HTR-8/SVneo (cell line): ENCODE results near the gene OR6J1.
A peak's percentile ranks its signal among the peaks of the same experiment; 100 is the strongest.
"Not testable (repeated sequence)": the region's sequence is repeated elsewhere in the genome, so short reads cannot be mapped to it uniquely, and the experiment has no call there.

ENCODE experiments used
- DNase-seq: peaks from one replicate; pipeline ENCODE4 v3.0.0; 2011; ENCODE audit warnings: low spot score, mixed read lengths; ENCODE audit not compliant: insufficient read length
- FAIRE-seq: peaks from 2 replicates; lab custom pipeline; 2011; peaks lifted over from hg19 to GRCh38; lab: Jason Lieb, UNC

The OR6J1 gene

GRCh38 chr14:22653012-22653621, 9.0 kb upstream of the OR6J1 start:
- FAIRE-seq (no peak), DNase-seq (peak; percentile 64)

GRCh38 chr14:22651586-22651985, 7.4 kb upstream of the OR6J1 start:
- DNase-seq (no peak), FAIRE-seq (no peak)

- DNase-seq (no peak), FAIRE-seq (no peak)
These were observed 6.9 kb upstream of the OR6J1 start for GRCh38 chr14:22650960-22651521.

GRCh38 chr14:22650046-22650739, 6.0 kb upstream of the OR6J1 start:
- DNase-seq (no peak), FAIRE-seq (no peak)

GRCh38 chr14:22648506-22648905, 4.4 kb upstream of the OR6J1 start:
- DNase-seq (no peak), FAIRE-seq (no peak)

- DNase-seq (peak; percentile 45), FAIRE-seq (no peak)
These were observed 2.6 kb upstream of the OR6J1 start for GRCh38 chr14:22646570-22647254.

- DNase-seq = no peak
- FAIRE-seq = no peak
These were observed 2.3 kb downstream of the OR6J1 start for GRCh38 chr14:22641846-22642245.

- FAIRE-seq (no peak), DNase-seq (no peak)
These were observed 4.0 kb downstream of the OR6J1 start for GRCh38 chr14:22640192-22640591.

- not testable (repeated sequence) for DNase-seq, FAIRE-seq
These were observed 8.2 kb downstream of the OR6J1 start for GRCh38 chr14:22635980-22636379.

- DNase-seq (no peak), FAIRE-seq (no peak)
These were observed 9.8 kb downstream of the OR6J1 start for GRCh38 chr14:22634233-22634900.

- DNase-seq (no peak), FAIRE-seq (no peak)
These were observed 13.7 kb downstream of the OR6J1 start for GRCh38 chr14:22630486-22630885.

- no peak for FAIRE-seq
These were observed 14.1 kb downstream of the OR6J1 start for GRCh38 chr14:22630066-22630465.

GRCh38 chr14:22629361-22629760, 14.8 kb downstream of the OR6J1 start:
- no peak for FAIRE-seq
- DNase-seq = no peak

More at GRCh38 chr14:22630066-22630465, 14.1 kb downstream of the OR6J1 start:
- no peak for DNase-seq

- FAIRE-seq (no peak), DNase-seq (no peak)
These were observed 16.5 kb downstream of the OR6J1 start for GRCh38 chr14:22627506-22628263.

- no peak for DNase-seq
- FAIRE-seq = no peak
These were observed 17.6 kb downstream of the OR6J1 start for GRCh38 chr14:22626590-22626989.

- DNase-seq (no peak), FAIRE-seq (no peak)
These were observed 21.1 kb downstream of the OR6J1 start for GRCh38 chr14:22623047-22623446.

GRCh38 chr14:22622255-22622654, 21.9 kb downstream of the OR6J1 start:
- no peak for DNase-seq
- no peak for FAIRE-seq

GRCh38 chr14:22615765-22616164, 28.4 kb downstream of the OR6J1 start:
- DNase-seq, FAIRE-seq: not testable (repeated sequence)

GRCh38 chr14:22614240-22614799, 29.8 kb downstream of the OR6J1 start:
- FAIRE-seq = peak; percentile 70
- peak; percentile 80 for DNase-seq
